SH-SY5Y (cell line): ENCODE measurements around the gene ZNF280A.

Experiments used
- GATA2 ChIP-seq: IDR thresholded peaks from 2 replicates; pipeline ENCODE4 v1.6.1; 2011; ENCODE audit warnings: mild to moderate bottlenecking, low read depth, low read length
- GATA3 ChIP-seq: IDR thresholded peaks from 2 replicates; pipeline ENCODE4 v1.6.1; 2011; ENCODE audit warnings: low read depth, mild to moderate bottlenecking, low read length, moderate library complexity

DNA sequence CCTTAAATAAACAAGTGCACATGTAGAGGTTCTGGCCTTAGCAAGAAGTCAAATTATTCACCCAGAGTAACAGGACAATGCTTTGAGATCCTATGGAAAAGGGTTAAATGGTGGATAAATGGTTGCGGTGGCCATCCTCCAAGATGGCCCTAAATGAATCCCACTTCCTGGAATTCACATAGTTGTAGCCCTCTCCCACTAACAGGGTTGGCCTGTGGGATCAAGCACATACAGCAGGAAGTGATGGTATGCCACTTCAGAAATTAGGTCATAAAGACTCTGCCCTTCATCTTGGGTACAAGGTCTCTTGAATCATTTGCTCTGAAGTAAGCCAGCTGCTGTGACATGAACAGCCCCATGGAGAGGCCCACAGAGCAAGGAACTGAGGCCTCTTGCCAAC lies 13.3 kb downstream of the ZNF280A start:
- no peak for TF ChIP-seq GATA3
- TF ChIP-seq GATA2 = no peak
